Measurements from ENCODE around the gene SUSD3. TPM values are rescaled to one million over a fixed set of nuclear protein-coding genes. Genes with fewer than 3 reads are reported as not detected.

SUSD3 gene
- total RNA-seq, 1 donor from 2014 or later = 9.1 TPM

DNA sequence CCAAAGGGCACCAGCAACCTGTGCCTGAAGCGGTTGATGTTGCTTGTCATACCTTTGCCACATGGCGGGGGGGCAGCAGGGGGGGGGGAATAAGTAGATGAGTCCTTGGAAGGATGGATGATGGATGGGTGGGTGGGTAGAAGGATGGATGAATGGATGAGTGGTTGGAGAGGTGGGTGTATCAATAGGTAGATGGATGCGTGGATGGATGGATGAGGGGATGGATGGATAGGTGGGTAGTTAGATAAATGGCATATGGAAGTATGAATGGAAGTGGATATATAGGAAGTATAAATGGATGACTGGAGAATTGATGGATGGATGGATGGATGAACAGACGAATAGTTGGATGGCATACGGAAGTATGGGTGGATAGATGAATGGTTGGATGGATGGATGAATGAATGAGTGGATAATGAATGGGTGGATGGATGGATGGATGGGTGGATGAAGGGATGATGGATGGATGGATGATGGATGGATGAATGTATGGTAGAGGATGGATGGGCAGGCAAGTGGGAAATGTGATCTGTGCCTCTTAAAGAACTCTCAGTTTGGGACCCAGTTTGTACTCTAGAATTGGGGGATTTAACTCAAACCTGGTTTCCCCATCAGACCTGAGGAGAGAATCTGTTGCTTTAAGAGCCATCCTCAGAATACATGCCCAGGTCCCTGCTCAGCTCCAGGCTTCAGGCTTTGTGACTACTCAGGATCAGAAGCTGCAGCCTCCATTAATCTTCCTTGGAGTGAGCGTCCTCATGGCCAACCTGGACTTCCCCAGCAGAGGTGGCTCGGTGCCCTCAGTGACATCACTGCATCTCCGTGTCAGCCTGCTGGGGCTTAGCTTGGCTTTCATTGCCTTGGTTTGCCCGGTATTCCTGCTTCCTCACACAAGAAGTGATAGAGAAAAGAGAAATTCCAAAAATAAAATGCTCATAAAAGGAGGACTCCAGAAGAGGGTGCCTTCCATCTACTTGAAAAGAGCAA, 27.6 kb upstream of the SUSD3 start:
- Mint-ChIP-seq H3K4me3 (no peak overlapping the region), H3K4me1 (peaks cover 56% of the 10 kb centered on the region)
- ATAC-seq (ENCODE audit: low read depth) = no peak

GRCh38 chr9:93031629-93032430, 26.7 kb upstream of the SUSD3 start:
- no peak for TF ChIP-seq CTCF (IDR thresholded peaks at IDR 0.05)
- Mint-ChIP-seq H3K4me1 (peaks cover 54% of the 10 kb centered on the region), H3K4me3 (no peak overlapping the region), H3K27me3 (no peaks in the 10 kb centered on the region), H3K36me3 (ENCODE audit: low read depth) (peaks cover 72% of the 10 kb centered on the region), H3K9me3 (no peaks in the 10 kb centered on the region), H3K27ac (peak overlapping the region; percentile 63)
- ChIA-PET POLR2A (no interaction called here), CTCF (no interaction called here)
- DNase-seq = no peak
- ATAC-seq (ENCODE audit: low read depth) = no peak
- intact Hi-C loops (cut with micrococcal nuclease) = no loop called here

More for the DNA sequence above, 27.6 kb upstream of the SUSD3 start:
- intact Hi-C loops (cut with micrococcal nuclease) = no loop called here
- DNase-seq = no peak
- no peak for TF ChIP-seq CTCF (IDR thresholded peaks at IDR 0.05)
- POLR2A ChIA-PET = no interaction called here
- no peaks in the 10 kb centered on the region for H3K27me3 Mint-ChIP-seq
- H3K27ac Mint-ChIP-seq = no peak overlapping the region
- peaks cover 70% of the 10 kb centered on the region for H3K36me3 Mint-ChIP-seq (ENCODE audit: low read depth)
- H3K9me3 Mint-ChIP-seq = no peaks in the 10 kb centered on the region
- CTCF ChIA-PET = no interaction called here

- no peaks in the 10 kb centered on the region for H3K9me3 Mint-ChIP-seq
- ATAC-seq (ENCODE audit: low read depth) (no peak), DNase-seq (no peak)
- TF ChIP-seq CTCF (IDR thresholded peaks at IDR 0.05) = no peak
- POLR2A ChIA-PET = interaction anchor here (0.5 kb wide), 1 partner anchor 9 kb away, joined by 6 read pairs; no protein-coding TSS in a partner anchor
- intact Hi-C loops (cut with micrococcal nuclease) = no loop called here
- CTCF ChIA-PET = no interaction called here
- peaks cover 68% of the 10 kb centered on the region for H3K36me3 Mint-ChIP-seq (ENCODE audit: low read depth)
- H3K27me3 Mint-ChIP-seq = no peaks in the 10 kb centered on the region
- peaks cover 52% of the 10 kb centered on the region for H3K4me1 Mint-ChIP-seq
- H3K27ac Mint-ChIP-seq = no peak overlapping the region
- no peak overlapping the region for H3K4me3 Mint-ChIP-seq
Observed at GRCh38 chr9:93032545-93032944, 26.0 kb upstream of the SUSD3 start.

GRCh38 chr9:93033531-93033930, 25.0 kb upstream of the SUSD3 start:
- ATAC-seq (ENCODE audit: low read depth) = no peak
- Mint-ChIP-seq H3K27ac (peak overlapping the region; percentile 59), H3K27me3 (no peaks in the 10 kb centered on the region), H3K4me3 (no peak overlapping the region), H3K4me1 (peaks cover 49% of the 10 kb centered on the region), H3K9me3 (no peaks in the 10 kb centered on the region), H3K36me3 (ENCODE audit: low read depth) (peaks cover 66% of the 10 kb centered on the region)
- ChIA-PET CTCF (interaction anchor here (1.0 to 1.2 kb wide), 2 partner anchors 9 to 28 kb away, joined by 3 to 5 read pairs; no protein-coding TSS in a partner anchor), POLR2A (interaction anchor here (0.5 to 0.8 kb wide), 3 partner anchors 17 to 102 kb away, joined by 3 read pairs; no protein-coding TSS in a partner anchor)
- no peak for TF ChIP-seq CTCF (IDR thresholded peaks at IDR 0.05)
- intact Hi-C loops (cut with micrococcal nuclease) = no loop called here
- no peak for DNase-seq

Data from activated B cell treated with CpG ODN at 0.5 μM for 24 hours (primary cell).